Central memory CD8-positive, alpha-beta T cell (primary cell): Measurements from ENCODE around the gene TSSK2.
A peak's percentile ranks its signal among the peaks of the same experiment; 100 is the strongest.

Source experiments
- ATAC-seq: fragments of 150-1000 bp; cut with Tn5 transposase; replicated peaks from 2 replicates; pipeline ENCODE4 v1.10.0; 2022; ENCODE audit warnings: mild to moderate bottlenecking, moderate FRiP score, moderate number of reproducible peaks; ENCODE audit not compliant: poor library complexity, severe bottlenecking; ENCODE audit errors: extremely low read depth
- DNase-seq, 2 donors: peaks; one replicate each; pipeline ENCODE4 v3.0.0; 2021; ENCODE audit warnings: low spot score in 2 of 2
- H3K27ac Mint-ChIP-seq: one replicate; pipeline ENCODE4 v1.8.0; 2022; ENCODE audit warnings: low read depth, mild to moderate bottlenecking, moderate library complexity, mixed read lengths
- H3K27me3 Mint-ChIP-seq: one replicate; pipeline ENCODE4 v1.8.0; 2022; ENCODE audit warnings: mixed read lengths
- H3K36me3 Mint-ChIP-seq: one replicate; pipeline ENCODE4 v1.8.0; 2022; ENCODE audit warnings: mild to moderate bottlenecking, moderate library complexity, mixed read lengths; ENCODE audit not compliant: insufficient read depth
- H3K4me1 Mint-ChIP-seq: one replicate; pipeline ENCODE4 v1.8.0; 2022; ENCODE audit warnings: mixed read lengths
- H3K4me3 Mint-ChIP-seq: one replicate; pipeline ENCODE4 v1.8.0; 2022; ENCODE audit warnings: mild to moderate bottlenecking, moderate library complexity, mixed read lengths
- H3K9me3 Mint-ChIP-seq: one replicate; pipeline ENCODE4 v1.8.0; 2022; ENCODE audit warnings: mixed read lengths

TSSK2 gene

DNA sequence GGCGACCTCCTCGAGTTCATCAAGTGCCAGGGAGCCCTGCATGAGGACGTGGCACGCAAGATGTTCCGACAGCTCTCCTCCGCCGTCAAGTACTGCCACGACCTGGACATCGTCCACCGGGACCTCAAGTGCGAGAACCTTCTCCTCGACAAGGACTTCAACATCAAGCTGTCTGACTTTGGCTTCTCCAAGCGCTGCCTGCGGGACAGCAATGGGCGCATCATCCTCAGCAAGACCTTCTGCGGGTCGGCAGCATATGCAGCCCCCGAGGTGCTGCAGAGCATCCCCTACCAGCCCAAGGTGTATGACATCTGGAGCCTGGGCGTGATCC lies 542 bp downstream of the TSSK2 start:
- Mint-ChIP-seq H3K9me3 (no peaks in the 10 kb centered on the region), H3K4me3 (no peak overlapping the region), H3K4me1 (peaks cover 6% of the 10 kb centered on the region), H3K27me3 (no peaks in the 10 kb centered on the region), H3K36me3 (peaks cover 11% of the 10 kb centered on the region), H3K27ac (no peak overlapping the region)
- no peak for DNase-seq
- ATAC-seq: no peak

GRCh38 chr22:19132153-19132552 lies 1.0 kb downstream of the TSSK2 start:
- H3K27ac Mint-ChIP-seq: no peak overlapping the region
- no peak for DNase-seq
- no peak for ATAC-seq
- H3K9me3 Mint-ChIP-seq: no peaks in the 10 kb centered on the region
- no peaks in the 10 kb centered on the region for H3K27me3 Mint-ChIP-seq
- peaks cover 6% of the 10 kb centered on the region for H3K4me1 Mint-ChIP-seq
- no peak overlapping the region for H3K4me3 Mint-ChIP-seq
- peaks cover 13% of the 10 kb centered on the region for H3K36me3 Mint-ChIP-seq

DNA sequence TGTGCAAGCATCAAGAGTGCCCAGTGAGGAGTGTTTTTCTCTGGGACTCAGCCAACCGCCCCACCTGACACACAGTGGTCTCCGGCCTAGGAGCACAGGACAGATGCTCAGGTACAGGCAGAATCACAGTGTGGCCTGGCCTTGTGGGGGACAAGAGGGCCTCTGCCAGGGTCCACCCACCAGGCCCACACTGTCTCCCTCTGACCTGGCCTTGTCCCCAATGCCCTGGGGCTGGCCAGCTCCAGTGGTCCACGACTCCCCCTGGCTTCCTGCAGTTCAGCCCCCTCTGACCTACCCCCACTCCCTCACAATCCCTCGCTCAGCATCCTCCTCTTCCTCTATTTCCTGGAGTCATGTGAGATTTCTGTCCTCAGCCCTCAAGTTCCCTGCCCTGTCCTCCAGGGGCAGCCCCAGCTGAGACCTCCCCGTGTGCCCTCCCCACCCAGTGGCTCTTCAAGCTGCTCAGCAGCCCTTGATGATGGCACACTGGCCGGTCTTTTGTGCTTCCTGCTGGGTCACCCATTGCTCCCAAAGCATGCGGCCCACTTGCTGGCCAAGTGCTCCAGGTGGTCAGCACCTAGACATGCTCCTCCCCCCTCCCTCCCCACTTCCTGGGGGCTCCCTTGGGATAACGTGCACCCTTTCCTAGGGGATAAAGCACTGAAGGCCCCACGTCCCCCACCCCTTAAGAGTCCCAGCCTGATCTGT lies 1.7 kb downstream of the TSSK2 start:
- peaks cover 6% of the 10 kb centered on the region for H3K4me1 Mint-ChIP-seq
- H3K36me3 Mint-ChIP-seq: peaks cover 16% of the 10 kb centered on the region
- no peak for ATAC-seq
- H3K27ac Mint-ChIP-seq: no peak overlapping the region
- no peaks in the 10 kb centered on the region for H3K27me3 Mint-ChIP-seq
- DNase-seq: no peak
- no peak overlapping the region for H3K4me3 Mint-ChIP-seq
- no peaks in the 10 kb centered on the region for H3K9me3 Mint-ChIP-seq

DNA sequence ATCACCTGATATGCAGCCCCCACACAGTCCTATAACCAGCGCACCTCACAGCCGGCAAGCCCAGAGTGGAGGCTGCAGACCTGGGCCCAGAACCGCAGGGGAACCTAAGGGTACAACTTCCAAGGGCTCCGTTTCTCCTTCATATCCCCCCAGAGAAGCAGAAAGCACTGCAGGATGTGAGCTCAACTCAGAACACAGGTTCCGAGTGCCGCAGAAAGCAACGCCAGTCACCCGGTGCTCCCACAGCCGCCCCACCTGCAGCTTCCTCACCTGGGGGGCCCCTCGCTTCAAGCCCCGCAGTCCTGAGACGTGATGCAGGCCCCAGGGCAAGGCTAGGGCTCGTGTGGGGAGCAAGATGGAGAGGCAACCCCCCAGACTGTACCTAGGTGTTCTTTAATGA lies 2.5 kb downstream of the TSSK2 start:
- ATAC-seq (no peak), DNase-seq (no peak)
- no peak overlapping the region for H3K27ac Mint-ChIP-seq
- peaks cover 6% of the 10 kb centered on the region for H3K4me1 Mint-ChIP-seq
- H3K4me3 Mint-ChIP-seq: no peak overlapping the region
- H3K36me3 Mint-ChIP-seq: peaks cover 19% of the 10 kb centered on the region
- no peaks in the 10 kb centered on the region for H3K9me3 Mint-ChIP-seq
- H3K27me3 Mint-ChIP-seq: no peaks in the 10 kb centered on the region

GRCh38 chr22:19134176-19134831 lies 3.2 kb downstream of the TSSK2 start:
- Mint-ChIP-seq H3K27me3 (no peaks in the 10 kb centered on the region), H3K9me3 (no peaks in the 10 kb centered on the region), H3K4me3 (peak overlapping the region; percentile 11), H3K4me1 (peaks cover 6% of the 10 kb centered on the region), H3K36me3 (peaks cover 21% of the 10 kb centered on the region), H3K27ac (no peak overlapping the region)
- ATAC-seq (no peak), DNase-seq (no peak)

- ATAC-seq: no peak
- H3K9me3 Mint-ChIP-seq: no peaks in the 10 kb centered on the region
- H3K4me1 Mint-ChIP-seq: peaks cover 6% of the 10 kb centered on the region
- peak overlapping the region; percentile 11 for H3K4me3 Mint-ChIP-seq
- H3K36me3 Mint-ChIP-seq: peaks cover 23% of the 10 kb centered on the region
- no peak overlapping the region for H3K27ac Mint-ChIP-seq
- no peak for DNase-seq
- no peaks in the 10 kb centered on the region for H3K27me3 Mint-ChIP-seq
These were observed 3.8 kb downstream of the TSSK2 start for GRCh38 chr22:19134874-19135273.

- Mint-ChIP-seq H3K36me3 (peaks cover 39% of the 10 kb centered on the region), H3K27me3 (no peaks in the 10 kb centered on the region), H3K27ac (no peak overlapping the region), H3K9me3 (no peaks in the 10 kb centered on the region), H3K4me3 (no peak overlapping the region), H3K4me1 (peaks cover 6% of the 10 kb centered on the region)
- ATAC-seq: no peak
- no peak for DNase-seq
These were observed 5.8 kb downstream of the TSSK2 start for GRCh38 chr22:19136915-19137314.

GRCh38 chr22:19137384-19138216 lies 6.5 kb downstream of the TSSK2 start:
- no peak overlapping the region for H3K27ac Mint-ChIP-seq
- H3K36me3 Mint-ChIP-seq: peaks cover 39% of the 10 kb centered on the region
- H3K4me1 Mint-ChIP-seq: peaks cover 6% of the 10 kb centered on the region
- no peak for DNase-seq
- H3K27me3 Mint-ChIP-seq: no peaks in the 10 kb centered on the region
- H3K9me3 Mint-ChIP-seq: no peaks in the 10 kb centered on the region
- no peak for ATAC-seq
- no peak overlapping the region for H3K4me3 Mint-ChIP-seq

DNA sequence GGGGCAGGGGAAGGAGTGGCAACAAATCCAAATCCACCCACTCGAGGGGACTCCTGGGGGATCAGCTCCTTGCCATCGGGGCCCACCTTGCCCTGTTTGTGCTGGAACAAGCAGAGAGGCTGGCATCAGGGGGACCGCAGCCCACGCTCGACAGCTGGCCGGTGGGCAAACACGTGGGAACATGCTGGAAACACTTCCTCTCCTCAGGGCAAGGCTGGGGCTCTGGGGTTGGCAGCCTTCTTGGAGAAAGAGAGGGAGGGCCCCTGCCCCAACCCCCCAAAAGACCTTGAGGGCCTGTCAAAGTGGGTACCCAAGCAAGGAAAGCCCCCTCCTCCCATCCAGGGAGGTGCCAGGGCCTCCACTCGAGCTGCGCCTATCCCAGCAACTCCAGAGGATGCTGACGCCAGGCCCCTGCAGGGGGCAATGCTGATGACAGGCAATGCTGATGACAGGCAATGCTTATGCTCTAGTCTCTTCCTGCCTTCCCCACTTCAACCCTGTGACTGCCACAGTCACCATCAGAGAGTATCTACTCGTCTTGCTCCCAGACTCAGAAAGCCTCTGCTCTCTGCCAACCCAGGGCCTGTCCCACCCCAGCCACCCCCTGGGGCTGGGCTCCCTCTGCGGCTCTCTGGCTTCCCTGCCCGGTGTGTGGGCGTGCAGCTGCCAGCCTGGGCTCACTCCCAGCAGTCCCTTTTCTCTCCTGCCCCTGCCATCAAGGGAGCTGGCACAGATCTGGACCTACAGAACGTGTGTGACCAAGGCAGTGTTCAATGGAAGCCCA lies 7.3 kb downstream of the TSSK2 start:
- ATAC-seq (no peak), DNase-seq (no peak)
- H3K27me3 Mint-ChIP-seq: no peaks in the 10 kb centered on the region
- H3K36me3 Mint-ChIP-seq: peaks cover 35% of the 10 kb centered on the region
- no peak overlapping the region for H3K27ac Mint-ChIP-seq
- no peak overlapping the region for H3K4me3 Mint-ChIP-seq
- no peaks in the 10 kb centered on the region for H3K9me3 Mint-ChIP-seq
- peaks cover 10% of the 10 kb centered on the region for H3K4me1 Mint-ChIP-seq

DNA sequence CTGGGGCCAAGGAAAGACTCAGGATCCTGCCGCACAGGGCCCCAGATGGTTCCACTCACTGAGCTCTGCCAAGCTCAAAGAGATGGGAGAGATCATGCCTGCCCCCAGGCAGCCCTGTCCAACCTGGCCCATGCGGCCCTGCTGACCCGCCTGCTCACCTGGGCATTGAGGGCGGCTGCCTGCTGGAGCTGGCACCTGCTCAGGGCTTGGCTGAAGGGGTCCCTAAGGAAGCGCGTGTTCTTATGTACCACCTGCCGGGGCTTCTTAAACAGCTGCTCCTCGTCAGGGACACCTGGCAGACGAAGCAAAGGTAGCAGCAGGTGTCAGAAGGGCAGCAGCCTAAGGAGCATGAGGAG lies 7.9 kb downstream of the TSSK2 start:
- no peak for DNase-seq
- ATAC-seq: no peak
- no peaks in the 10 kb centered on the region for H3K27me3 Mint-ChIP-seq
- H3K36me3 Mint-ChIP-seq: peaks cover 36% of the 10 kb centered on the region
- H3K4me3 Mint-ChIP-seq: no peak overlapping the region
- peaks cover 15% of the 10 kb centered on the region for H3K4me1 Mint-ChIP-seq
- H3K9me3 Mint-ChIP-seq: no peaks in the 10 kb centered on the region
- H3K27ac Mint-ChIP-seq: no peak overlapping the region

DNA sequence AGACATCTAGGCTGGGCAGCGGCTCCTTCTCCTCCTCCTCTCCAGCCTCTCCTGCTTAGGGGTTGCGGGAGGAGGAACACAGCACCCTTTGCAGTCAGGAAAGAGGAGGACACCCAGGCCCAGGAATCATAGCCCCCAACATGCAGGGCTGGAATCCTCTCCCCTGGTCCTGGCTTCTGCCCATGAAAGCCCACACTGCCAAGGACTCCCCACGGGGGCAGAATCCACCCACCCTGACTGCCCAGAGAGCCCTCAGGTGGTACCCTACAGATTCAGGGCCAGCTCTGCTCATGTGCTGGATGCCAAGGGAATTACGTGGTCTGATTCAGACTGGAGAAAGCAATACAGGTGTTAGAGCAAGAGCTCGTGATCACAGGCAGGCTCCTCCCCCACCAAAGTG lies 8.9 kb downstream of the TSSK2 start:
- Mint-ChIP-seq H3K36me3 (peaks cover 42% of the 10 kb centered on the region), H3K27me3 (no peaks in the 10 kb centered on the region), H3K4me3 (no peak overlapping the region), H3K9me3 (no peaks in the 10 kb centered on the region), H3K27ac (no peak overlapping the region), H3K4me1 (peaks cover 24% of the 10 kb centered on the region)
- DNase-seq (no peak), ATAC-seq (no peak)

DNA sequence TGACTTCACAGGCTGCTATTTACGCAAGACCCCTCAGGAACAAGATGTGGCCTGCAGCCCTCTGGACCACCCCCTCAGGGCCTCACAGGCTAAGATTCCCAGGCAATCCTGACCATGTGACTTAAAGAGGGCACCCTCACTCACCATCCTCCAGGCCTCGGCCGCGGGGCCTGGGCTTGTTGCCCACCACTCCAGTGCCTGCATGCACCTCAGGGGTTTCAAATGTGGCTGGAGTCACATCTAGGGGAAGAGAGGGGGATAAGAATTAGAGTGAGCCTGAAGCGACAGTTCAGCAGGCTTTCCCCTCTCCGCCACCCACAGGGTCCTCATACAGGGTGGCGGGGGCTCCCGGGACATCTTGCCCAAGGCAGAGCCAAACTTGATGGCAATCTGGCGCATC lies 11.3 kb downstream of the TSSK2 start:
- no peaks in the 10 kb centered on the region for H3K9me3 Mint-ChIP-seq
- peaks cover 18% of the 10 kb centered on the region for H3K4me1 Mint-ChIP-seq
- peaks cover 32% of the 10 kb centered on the region for H3K36me3 Mint-ChIP-seq
- H3K27ac Mint-ChIP-seq: no peak overlapping the region
- DNase-seq (no peak), ATAC-seq (no peak)
- H3K4me3 Mint-ChIP-seq: peak overlapping the region; percentile 99
- no peaks in the 10 kb centered on the region for H3K27me3 Mint-ChIP-seq
